ENCODE measurements around the gene TNFAIP6. TPM values are rescaled to one million over a fixed set of nuclear protein-coding genes. Genes with fewer than 3 reads are reported as not detected.
"Not testable (repeated sequence)": the region's sequence is repeated elsewhere in the genome, so short reads cannot be mapped to it uniquely, and the experiment has no call there.

TNFAIP6 gene
- total and polyA plus RNA-seq, 2 donors (not counting 1 experiment from before 2014, with no cell fraction given), result not detected

GRCh38 chr2:151338115-151338514 lies 19.3 kb upstream of the TNFAIP6 start:
- Histone ChIP-seq H3K9me3 (ENCODE audit: control extremely low read depth in 1 of 3, control insufficient read depth in 2 of 3, insufficient read depth in 1 of 3, low read length in 2 of 3) (peaks cover 0 to 7% (median 0%) of the 10 kb centered on the region in 3 donors), H3K4me3 (ENCODE audit: control extremely low read depth in 1 of 5, extremely low read depth in 1 of 5, insufficient read depth in 1 of 5, low read depth in 2 of 5, low read length in 4 of 5) (no peak overlapping the region), H3K27me3 (replicated peaks in 1 of 4; ENCODE audit: control extremely low read depth in 1 of 4, control insufficient read depth in 3 of 4, insufficient read depth in 4 of 4, low read length in 3 of 4) (peaks cover 0 to 3% (median 0%) of the 10 kb centered on the region in 4 experiments), H2AFZ (ENCODE audit: insufficient read depth, low read depth, low read length, poor library complexity, severe bottlenecking) (no peak overlapping the region), H3K9ac (ENCODE audit: low read length) (no peak overlapping the region), H3K27ac (ENCODE audit: low read length in 2 of 2) (no peak overlapping the region), H3K4me2 (replicated peaks; ENCODE audit: low read depth, low read length, poor library complexity, severe bottlenecking) (no peak overlapping the region), H3K36me3 (replicated peaks in 1 of 2; ENCODE audit: control extremely low read depth in 1 of 2, control insufficient read depth in 1 of 2, extremely low read depth in 1 of 2, insufficient read depth in 2 of 2, low read length in 1 of 2) (no peaks in the 10 kb centered on the region), H3K4me1 (ENCODE audit: control insufficient read depth in 2 of 2, insufficient read depth in 2 of 2, low read length in 2 of 2) (no peaks in the 10 kb centered on the region), H3K79me2 (ENCODE audit: control insufficient read depth, insufficient read depth, low read length) (no peaks in the 10 kb centered on the region), H4K20me1 (ENCODE audit: control insufficient read depth, insufficient read depth, low read length, poor library complexity, severe bottlenecking) (no peaks in the 10 kb centered on the region)
- POLR2A ChIA-PET, result no interaction called here
- CTCF ChIA-PET, result no interaction called here
- ATAC-seq (ENCODE audit: low read depth) (no peak), DNase-seq (no peak)
- TF ChIP-seq CTCF (IDR thresholded peaks at IDR 0.05) (no peak), EZH2 (IDR thresholded peaks at IDR 0.05; ENCODE audit: borderline replicate concordance, insufficient read depth, low read depth, low read length, poor library complexity, severe bottlenecking) (no peak)
- intact Hi-C loops (cut with micrococcal nuclease), result no loop called here
- Mint-ChIP-seq H3K27ac (no peak overlapping the region), H3K4me1 (no peaks in the 10 kb centered on the region), H3K27me3 (peaks cover 12% of the 10 kb centered on the region), H3K4me3 (no peak overlapping the region), H3K9me3 (ENCODE audit: insufficient read depth) (peaks cover 8% of the 10 kb centered on the region)
- WGBS (ENCODE audit: insufficient coverage), result no CpG with 5 or more reads among the region's 3 CpGs

- ATAC-seq (ENCODE audit: low read depth) (no peak), DNase-seq (no peak)
- H3K27ac ChIP-seq (ENCODE audit: low read length in 2 of 2), result no peak overlapping the region
- no CpG with 5 or more reads among the region's 2 CpGs for WGBS (ENCODE audit: insufficient coverage)
- H3K4me3 ChIP-seq (ENCODE audit: control extremely low read depth in 1 of 5, extremely low read depth in 1 of 5, insufficient read depth in 1 of 5, low read depth in 2 of 5, low read length in 4 of 5), result no peak overlapping the region
- TF ChIP-seq CTCF (IDR thresholded peaks at IDR 0.05), result no peak
- no peak for TF ChIP-seq EZH2 (IDR thresholded peaks at IDR 0.05; ENCODE audit: borderline replicate concordance, insufficient read depth, low read depth, low read length, poor library complexity, severe bottlenecking)
- Mint-ChIP-seq H3K9me3 (ENCODE audit: insufficient read depth) (peaks cover 13% of the 10 kb centered on the region), H3K4me1 (no peaks in the 10 kb centered on the region), H3K27ac (no peak overlapping the region), H3K4me3 (no peak overlapping the region), H3K27me3 (peaks cover 14% of the 10 kb centered on the region)
- intact Hi-C loops (cut with micrococcal nuclease), result no loop called here
- no peaks in the 10 kb centered on the region for H3K79me2 ChIP-seq (ENCODE audit: control insufficient read depth, insufficient read depth, low read length)
- no peaks in the 10 kb centered on the region for H3K27me3 ChIP-seq (replicated peaks in 1 of 4; ENCODE audit: control extremely low read depth in 1 of 4, control insufficient read depth in 3 of 4, insufficient read depth in 4 of 4, low read length in 3 of 4)
- no peak overlapping the region for H2AFZ ChIP-seq (ENCODE audit: insufficient read depth, low read depth, low read length, poor library complexity, severe bottlenecking)
- POLR2A ChIA-PET, result no interaction called here
- H3K36me3 ChIP-seq (replicated peaks in 1 of 2; ENCODE audit: control extremely low read depth in 1 of 2, control insufficient read depth in 1 of 2, extremely low read depth in 1 of 2, insufficient read depth in 2 of 2, low read length in 1 of 2), result no peaks in the 10 kb centered on the region
- H3K4me2 ChIP-seq (replicated peaks; ENCODE audit: low read depth, low read length, poor library complexity, severe bottlenecking), result no peak overlapping the region
- H3K9me3 ChIP-seq (ENCODE audit: control extremely low read depth in 1 of 3, control insufficient read depth in 2 of 3, insufficient read depth in 1 of 3, low read length in 2 of 3), result peaks cover 0 to 16% (median 0%) of the 10 kb centered on the region in 3 donors
- no peaks in the 10 kb centered on the region for H4K20me1 ChIP-seq (ENCODE audit: control insufficient read depth, insufficient read depth, low read length, poor library complexity, severe bottlenecking)
- no peaks in the 10 kb centered on the region for H3K4me1 ChIP-seq (ENCODE audit: control insufficient read depth in 2 of 2, insufficient read depth in 2 of 2, low read length in 2 of 2)
- no peak overlapping the region for H3K9ac ChIP-seq (ENCODE audit: low read length)
- CTCF ChIA-PET, result interaction anchor here (0.7 kb wide), 1 partner anchor 49 kb away, joined by 3 read pairs; no protein-coding TSS in a partner anchor
Measured at GRCh38 chr2:151343073-151343472, 14.3 kb upstream of the TNFAIP6 start.

GRCh38 chr2:151344191-151344590 lies 13.2 kb upstream of the TNFAIP6 start:
- H3K9ac ChIP-seq (ENCODE audit: low read length); intact Hi-C loops (cut with micrococcal nuclease); POLR2A ChIA-PET; H3K27me3 ChIP-seq (replicated peaks in 1 of 4; ENCODE audit: control extremely low read depth in 1 of 4, control insufficient read depth in 3 of 4, insufficient read depth in 4 of 4, low read length in 3 of 4); H3K4me1 ChIP-seq (ENCODE audit: control insufficient read depth in 2 of 2, insufficient read depth in 2 of 2, low read length in 2 of 2); H3K4me1 Mint-ChIP-seq; H3K79me2 ChIP-seq (ENCODE audit: control insufficient read depth, insufficient read depth, low read length); ATAC-seq (ENCODE audit: low read depth); H3K4me3 ChIP-seq (ENCODE audit: control extremely low read depth in 1 of 5, extremely low read depth in 1 of 5, insufficient read depth in 1 of 5, low read depth in 2 of 5, low read length in 4 of 5); H4K20me1 ChIP-seq (ENCODE audit: control insufficient read depth, insufficient read depth, low read length, poor library complexity, severe bottlenecking); H3K27ac ChIP-seq (ENCODE audit: low read length in 2 of 2); H3K27ac Mint-ChIP-seq; CTCF ChIA-PET; H3K4me3 Mint-ChIP-seq; H2AFZ ChIP-seq (ENCODE audit: insufficient read depth, low read depth, low read length, poor library complexity, severe bottlenecking); H3K36me3 ChIP-seq (replicated peaks in 1 of 2; ENCODE audit: control extremely low read depth in 1 of 2, control insufficient read depth in 1 of 2, extremely low read depth in 1 of 2, insufficient read depth in 2 of 2, low read length in 1 of 2); DNase-seq; H3K4me2 ChIP-seq (replicated peaks; ENCODE audit: low read depth, low read length, poor library complexity, severe bottlenecking): not testable (repeated sequence)
- 86% methylated on average over 1 of the region's 4 CpGs for WGBS (ENCODE audit: insufficient coverage)
- peaks cover 0 to 16% (median 0%) of the 10 kb centered on the region in 3 donors for H3K9me3 ChIP-seq (ENCODE audit: control extremely low read depth in 1 of 3, control insufficient read depth in 2 of 3, insufficient read depth in 1 of 3, low read length in 2 of 3)
- H3K27me3 Mint-ChIP-seq, result peaks cover 14% of the 10 kb centered on the region
- H3K9me3 Mint-ChIP-seq (ENCODE audit: insufficient read depth), result peaks cover 13% of the 10 kb centered on the region

All from B cell (primary cell).